Measurements from ENCODE around the gene RASA3.
"Not testable (repeated sequence)": the region's sequence is repeated elsewhere in the genome, so short reads cannot be mapped to it uniquely, and the experiment has no call there.

Gene RASA3

DNA sequence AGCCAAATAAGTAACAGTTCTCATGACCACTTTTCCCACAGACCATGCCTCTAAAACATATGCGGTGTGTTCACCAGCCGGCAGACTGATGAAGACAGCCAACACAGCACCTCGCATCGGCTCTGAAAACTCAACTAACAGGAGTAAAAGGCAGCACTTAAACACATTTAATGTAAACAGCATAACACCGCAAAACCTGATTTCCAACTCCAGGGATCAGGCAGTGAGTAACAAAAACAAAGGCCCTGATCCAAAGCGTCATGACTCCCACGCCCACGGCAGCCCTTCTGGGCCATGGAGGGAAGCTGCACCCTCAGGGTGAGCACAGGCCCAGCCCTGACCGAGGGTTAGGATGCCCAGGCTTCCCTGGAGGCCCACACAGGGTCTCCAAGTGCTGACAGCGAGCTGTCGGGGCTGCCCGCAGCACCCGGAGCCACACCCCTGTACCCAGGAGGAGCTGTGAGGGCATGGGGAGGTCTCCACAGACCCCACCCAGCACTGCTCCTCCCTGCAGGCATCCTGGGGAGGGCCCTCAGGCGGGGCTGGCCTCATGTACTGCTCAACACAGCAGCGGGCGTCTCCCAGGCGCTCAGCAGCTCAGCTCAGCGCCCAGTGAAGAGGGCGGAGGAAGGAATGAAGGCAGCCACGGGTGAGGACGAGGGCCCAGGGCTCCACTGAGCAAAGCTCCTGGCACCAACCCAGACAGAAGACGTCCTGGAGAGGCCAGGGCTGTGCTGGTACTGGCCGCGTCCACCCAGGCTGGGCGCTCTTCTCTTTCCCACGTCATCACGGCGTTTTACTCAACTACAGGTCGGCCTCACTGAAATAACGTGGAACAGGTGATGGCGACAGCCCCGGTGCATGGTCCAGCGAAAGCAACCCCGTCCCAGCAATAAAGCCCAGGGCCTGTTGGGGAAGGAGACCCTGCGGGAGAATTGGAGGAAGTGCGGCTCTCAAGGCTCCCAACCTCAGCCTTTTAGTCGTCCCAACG, 53.7 kb downstream of the RASA3 start:
- no peak for DNase-seq (ENCODE audit: low spot score)
- peak overlapping the region; percentile 12 for H3K4me3 ChIP-seq
- peak overlapping the region in 1 of 2 donors; percentile 77 for H3K27ac ChIP-seq
- TF ChIP-seq, protein P1, sequence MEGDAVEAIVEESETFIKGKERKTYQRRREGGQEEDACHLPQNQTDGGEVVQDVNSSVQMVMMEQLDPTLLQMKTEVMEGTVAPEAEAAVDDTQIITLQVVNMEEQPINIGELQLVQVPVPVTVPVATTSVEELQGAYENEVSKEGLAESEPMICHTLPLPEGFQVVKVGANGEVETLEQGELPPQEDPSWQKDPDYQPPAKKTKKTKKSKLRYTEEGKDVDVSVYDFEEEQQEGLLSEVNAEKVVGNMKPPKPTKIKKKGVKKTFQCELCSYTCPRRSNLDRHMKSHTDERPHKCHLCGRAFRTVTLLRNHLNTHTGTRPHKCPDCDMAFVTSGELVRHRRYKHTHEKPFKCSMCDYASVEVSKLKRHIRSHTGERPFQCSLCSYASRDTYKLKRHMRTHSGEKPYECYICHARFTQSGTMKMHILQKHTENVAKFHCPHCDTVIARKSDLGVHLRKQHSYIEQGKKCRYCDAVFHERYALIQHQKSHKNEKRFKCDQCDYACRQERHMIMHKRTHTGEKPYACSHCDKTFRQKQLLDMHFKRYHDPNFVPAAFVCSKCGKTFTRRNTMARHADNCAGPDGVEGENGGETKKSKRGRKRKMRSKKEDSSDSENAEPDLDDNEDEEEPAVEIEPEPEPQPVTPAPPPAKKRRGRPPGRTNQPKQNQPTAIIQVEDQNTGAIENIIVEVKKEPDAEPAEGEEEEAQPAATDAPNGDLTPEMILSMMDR (IDR thresholded peaks at IDR 0.05), result no peak

GRCh38 chr13:114077933-114078325, 54.5 kb downstream of the RASA3 start:
- TF ChIP-seq, protein P1 (IDR thresholded peaks at IDR 0.05), result no peak
- DNase-seq (ENCODE audit: low spot score), result no peak
- H3K27ac ChIP-seq, result no peak overlapping the region
- no peak overlapping the region for H3K4me3 ChIP-seq

DNA sequence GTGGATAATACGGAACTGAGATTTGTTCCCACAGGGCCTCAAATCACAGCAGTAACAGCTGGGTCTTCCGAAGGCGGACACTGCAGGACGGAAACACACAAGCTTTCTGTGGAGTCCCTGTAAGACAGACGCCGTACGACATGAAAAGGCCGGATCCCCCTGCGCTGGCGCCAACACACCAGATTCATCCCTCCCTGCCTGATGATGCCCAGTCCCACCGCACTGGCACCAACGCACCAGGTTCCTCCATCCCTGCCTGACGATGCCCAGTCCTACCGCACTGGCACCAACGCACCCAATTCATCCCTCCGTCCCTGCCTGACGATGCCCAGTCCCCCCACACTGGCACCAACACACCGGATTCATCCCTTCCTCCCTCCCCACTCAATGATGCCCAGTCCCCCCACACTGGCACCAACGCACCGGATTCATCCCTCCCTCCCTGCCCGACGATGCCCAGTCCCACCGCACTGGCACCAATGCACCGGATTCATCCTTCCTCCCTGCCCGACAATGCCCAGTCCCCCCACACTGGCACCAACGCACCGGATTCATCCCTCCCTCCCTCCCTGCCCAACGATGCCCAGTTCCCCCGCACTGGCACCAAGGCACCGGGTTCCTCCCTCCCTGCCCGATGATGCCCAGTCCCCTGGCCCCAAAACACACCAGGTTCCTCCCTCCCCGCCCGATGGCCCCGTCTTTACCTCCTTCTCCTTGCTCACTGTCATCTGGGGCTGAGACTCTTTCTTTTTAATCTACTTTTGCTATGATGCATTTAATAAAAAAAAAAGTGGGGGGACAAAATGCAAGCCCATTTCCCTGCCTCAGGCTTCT, 55.1 kb downstream of the RASA3 start:
- TF ChIP-seq, protein P1 (IDR thresholded peaks at IDR 0.05), result no peak
- Histone ChIP-seq H3K27ac (peak overlapping the region in 1 of 2 donors; percentile 11), H3K4me3 (no peak overlapping the region)
- DNase-seq (ENCODE audit: low spot score), result no peak

- H3K4me3 ChIP-seq, result no peak overlapping the region
- H3K27ac ChIP-seq, result no peak overlapping the region
- no peak for DNase-seq (ENCODE audit: low spot score)
- TF ChIP-seq, protein P1 (IDR thresholded peaks at IDR 0.05), result no peak
These were observed 55.9 kb downstream of the RASA3 start for GRCh38 chr13:114076329-114077090.

DNA sequence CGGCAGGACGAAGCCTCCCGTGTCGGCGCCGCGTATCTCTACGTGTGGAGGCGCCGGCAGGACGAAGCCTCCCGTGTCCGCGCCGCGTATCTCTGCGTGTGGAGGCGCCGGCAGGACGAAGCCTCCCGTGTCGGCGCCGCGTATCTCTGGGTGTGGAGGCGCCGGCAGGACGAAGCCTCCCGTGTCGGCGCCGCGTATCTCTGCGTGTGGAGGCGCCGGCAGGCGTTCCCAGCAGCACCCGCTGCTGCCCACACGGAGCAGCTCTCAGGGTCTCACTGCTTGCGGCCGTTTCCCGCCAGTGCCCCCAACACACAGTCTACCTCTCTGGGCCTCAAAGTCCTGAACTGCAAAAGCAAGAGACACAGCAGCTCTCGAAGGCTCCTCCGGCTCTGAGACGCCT, 56.6 kb downstream of the RASA3 start:
- H3K4me3 ChIP-seq; DNase-seq (ENCODE audit: low spot score): not testable (repeated sequence)

DNA sequence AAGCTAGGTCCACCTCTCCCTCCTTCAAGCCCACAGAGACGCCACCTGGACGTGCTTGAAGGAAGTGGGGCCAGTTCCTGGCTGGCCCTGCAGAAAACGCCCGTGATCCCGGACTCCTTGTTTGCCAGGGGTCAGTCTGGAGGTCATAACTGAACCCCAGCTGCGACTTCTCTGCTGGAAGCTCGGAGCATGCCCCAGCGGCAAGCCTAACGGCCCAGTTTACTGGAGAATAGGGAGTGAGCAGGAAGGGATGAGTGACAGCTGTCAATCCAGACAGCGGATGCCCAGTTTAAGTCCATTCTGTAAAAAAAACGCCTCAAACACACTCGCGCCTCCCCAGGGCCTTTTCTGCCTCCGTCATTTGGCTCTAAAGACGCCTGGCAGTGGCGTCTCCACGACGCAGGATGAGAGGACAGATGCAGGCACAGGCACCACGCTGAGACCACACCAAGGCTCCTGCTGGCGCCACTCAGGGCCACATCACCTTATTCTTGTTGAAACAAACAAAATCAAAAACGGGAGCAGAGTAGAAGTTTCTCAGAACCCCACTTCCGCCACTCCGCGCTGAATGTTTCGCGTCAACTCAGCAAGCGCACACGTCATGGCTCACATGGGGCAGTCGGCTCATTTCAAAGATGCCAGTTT, 57.6 kb downstream of the RASA3 start:
- no peak overlapping the region for H3K27ac ChIP-seq
- H3K4me3 ChIP-seq, result no peak overlapping the region
- TF ChIP-seq, protein P1 (IDR thresholded peaks at IDR 0.05), result no peak
- no peak for DNase-seq (ENCODE audit: low spot score)

More for the DNA sequence above, 56.6 kb downstream of the RASA3 start:
- H3K27ac ChIP-seq, result not testable (repeated sequence)
